Measurements from ENCODE around the gene TMPRSS11A. TPM values are rescaled to one million over a fixed set of nuclear protein-coding genes. Genes with fewer than 3 reads are reported as not detected.

TMPRSS11A gene
- total and polyA plus RNA-seq, 2 of the 8 experiments (the other 6 are each of a cell fraction or from before 2014, with no cell fraction given) = not detected

DNA sequence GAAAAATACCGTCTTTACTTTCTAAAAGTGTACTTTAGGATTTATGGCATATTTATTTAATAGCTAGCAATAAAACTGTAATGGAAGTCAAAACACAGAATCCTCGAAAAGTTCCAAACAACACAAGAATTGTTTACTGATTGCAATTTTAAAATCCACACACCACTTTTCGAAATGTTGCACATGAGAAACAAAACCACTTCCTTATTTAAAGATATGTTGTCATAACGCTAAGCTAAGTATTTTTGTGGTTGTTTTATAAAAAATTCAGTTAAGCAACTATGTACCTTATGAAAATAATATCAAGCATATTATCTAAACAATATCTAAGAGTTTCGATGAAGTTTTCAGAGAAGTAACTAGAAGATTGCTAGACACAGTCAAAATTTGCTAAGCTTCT, 79.8 kb downstream of the TMPRSS11A start:
- no peak overlapping the region for H2BK15ac ChIP-seq (ENCODE audit: low read length)
- H3K9me3 ChIP-seq (ENCODE audit: insufficient read depth in 2 of 2, low read depth in 1 of 2, low read length in 1 of 2) = no peaks in the 10 kb centered on the region
- no peak overlapping the region for H3K4me3 ChIP-seq (ENCODE audit: extremely low read depth in 1 of 4, insufficient read depth in 2 of 4, low read depth in 3 of 4, low read length in 4 of 4)
- H3K14ac ChIP-seq (ENCODE audit: insufficient read length) = no peak overlapping the region
- no peaks in the 10 kb centered on the region for H3K27me3 ChIP-seq (replicated peaks in 1 of 4; ENCODE audit: control insufficient read depth in 3 of 4, extremely low read depth in 1 of 4, insufficient read depth in 3 of 4, low read length in 3 of 4)
- POLR2A ChIA-PET (ENCODE audit: partially characterized antibody) = no interaction called here
- WGBS, 2 experiments (ENCODE audit: extremely low coverage in 1 of 2, insufficient coverage in 1 of 2, insufficient read length in 1 of 2, insufficient replicate concordance in 2 of 2, low coverage in 1 of 2, low lambda C conversion rate in 2 of 2, missing lambda C conversion rate in 1 of 2) = 94% methylated on average over 5 of the region's 5 CpGs; no CpG with 5 or more reads in 1 of the 2 experiments
- peaks cover 0 to 2% (median 0%) of the 10 kb centered on the region in 4 experiments; a peak in 2 of 7 replicates for H3K4me1 ChIP-seq (replicated peaks in 1 of 4; ENCODE audit: control insufficient read depth in 3 of 4, insufficient read depth in 4 of 4, low read length in 3 of 4)
- no peak overlapping the region for H3K18ac ChIP-seq (ENCODE audit: extremely low read depth, low read length)
- H3K4me2 ChIP-seq (ENCODE audit: insufficient read depth in 1 of 2, low read depth in 2 of 2, low read length in 2 of 2) = no peak overlapping the region
- no peak overlapping the region for H4K5ac ChIP-seq (ENCODE audit: insufficient read length, low read depth, low read length)
- H2BK20ac ChIP-seq (ENCODE audit: low read length) = no peak overlapping the region
- no peak overlapping the region for H2BK120ac ChIP-seq (replicated peaks; ENCODE audit: low read depth, low read length)
- H3K79me1 ChIP-seq (ENCODE audit: low read depth, low read length) = no peaks in the 10 kb centered on the region
- CTCF ChIA-PET (ENCODE audit: partially characterized antibody) = no interaction called here
- TF ChIP-seq SRF (IDR thresholded peaks at IDR 0.05; ENCODE audit: low read depth, low read length) (no peak), HDAC2 (IDR thresholded peaks at IDR 0.05; ENCODE audit: borderline replicate concordance in 1 of 2, low read depth in 2 of 2, low read length in 2 of 2) (no peak), CREB1 (IDR thresholded peaks at IDR 0.05) (no peak), BCL11A (IDR thresholded peaks at IDR 0.05; ENCODE audit: low read depth in 2 of 2, low read length in 2 of 2) (no peak), CTCF (IDR thresholded peaks at IDR 0.05; ENCODE audit: control extremely low read depth in 1 of 3, insufficient read depth in 1 of 3, low read depth in 1 of 3, low read length in 3 of 3) (no peak)
- no peak overlapping the region for H3K9ac ChIP-seq (replicated peaks in 1 of 4; ENCODE audit: extremely low read depth in 1 of 4, low read depth in 3 of 4, low read length in 3 of 4)
- H3K36me3 ChIP-seq (ENCODE audit: control insufficient read depth in 2 of 4, insufficient read depth in 4 of 4, low read length in 3 of 4) = no peaks in the 10 kb centered on the region
- no peaks in the 10 kb centered on the region for H3K79me2 ChIP-seq (ENCODE audit: control insufficient read depth in 1 of 2, insufficient read depth in 2 of 2, low read length in 2 of 2)
- FAIRE-seq = no peak
- DNase-seq (ENCODE audit: low read depth in 1 of 2, low spot score in 2 of 2) = no peak
- H4K20me1 ChIP-seq (replicated peaks in 1 of 2; ENCODE audit: control insufficient read depth in 1 of 2, insufficient read depth in 2 of 2, low read length in 2 of 2) = no peaks in the 10 kb centered on the region
- H3K23ac ChIP-seq (ENCODE audit: insufficient read length) = no peak overlapping the region
- H2AFZ ChIP-seq (ENCODE audit: low read length) = no peak overlapping the region
- H2BK12ac ChIP-seq (ENCODE audit: low read depth, low read length) = no peak overlapping the region
- H4K8ac ChIP-seq (ENCODE audit: extremely low read depth, insufficient read depth, low read length) = no peak overlapping the region
- H2AK5ac ChIP-seq (ENCODE audit: low read depth, low read length) = no peak overlapping the region
- H3K23me2 ChIP-seq (ENCODE audit: low read depth, low read length) = no peaks in the 10 kb centered on the region
- no peak overlapping the region for H3K4ac ChIP-seq (replicated peaks; ENCODE audit: insufficient read length, low read depth, low read length)
- no peak overlapping the region for H2BK5ac ChIP-seq (ENCODE audit: low read depth, low read length)
- no peak overlapping the region for H3K27ac ChIP-seq (ENCODE audit: low read depth, low read length)
- H3K56ac ChIP-seq (replicated peaks; ENCODE audit: insufficient read length, low read depth, low read length) = no peak overlapping the region
- H4K91ac ChIP-seq (replicated peaks; ENCODE audit: insufficient read length, low read length) = no peak overlapping the region

Measured in H1 (cell line).